Measurements from ENCODE around the gene PLP2.

PLP2 gene

GRCh38 chrX:49183701-49184281, 12.1 kb downstream of the PLP2 start:
- no peak for DNase-seq (ENCODE audit: extremely low read depth, low read depth)
- TF ChIP-seq, protein P1, sequence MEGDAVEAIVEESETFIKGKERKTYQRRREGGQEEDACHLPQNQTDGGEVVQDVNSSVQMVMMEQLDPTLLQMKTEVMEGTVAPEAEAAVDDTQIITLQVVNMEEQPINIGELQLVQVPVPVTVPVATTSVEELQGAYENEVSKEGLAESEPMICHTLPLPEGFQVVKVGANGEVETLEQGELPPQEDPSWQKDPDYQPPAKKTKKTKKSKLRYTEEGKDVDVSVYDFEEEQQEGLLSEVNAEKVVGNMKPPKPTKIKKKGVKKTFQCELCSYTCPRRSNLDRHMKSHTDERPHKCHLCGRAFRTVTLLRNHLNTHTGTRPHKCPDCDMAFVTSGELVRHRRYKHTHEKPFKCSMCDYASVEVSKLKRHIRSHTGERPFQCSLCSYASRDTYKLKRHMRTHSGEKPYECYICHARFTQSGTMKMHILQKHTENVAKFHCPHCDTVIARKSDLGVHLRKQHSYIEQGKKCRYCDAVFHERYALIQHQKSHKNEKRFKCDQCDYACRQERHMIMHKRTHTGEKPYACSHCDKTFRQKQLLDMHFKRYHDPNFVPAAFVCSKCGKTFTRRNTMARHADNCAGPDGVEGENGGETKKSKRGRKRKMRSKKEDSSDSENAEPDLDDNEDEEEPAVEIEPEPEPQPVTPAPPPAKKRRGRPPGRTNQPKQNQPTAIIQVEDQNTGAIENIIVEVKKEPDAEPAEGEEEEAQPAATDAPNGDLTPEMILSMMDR (IDR thresholded peaks at IDR 0.05; ENCODE audit: low read depth, low read length): no peak

DNA sequence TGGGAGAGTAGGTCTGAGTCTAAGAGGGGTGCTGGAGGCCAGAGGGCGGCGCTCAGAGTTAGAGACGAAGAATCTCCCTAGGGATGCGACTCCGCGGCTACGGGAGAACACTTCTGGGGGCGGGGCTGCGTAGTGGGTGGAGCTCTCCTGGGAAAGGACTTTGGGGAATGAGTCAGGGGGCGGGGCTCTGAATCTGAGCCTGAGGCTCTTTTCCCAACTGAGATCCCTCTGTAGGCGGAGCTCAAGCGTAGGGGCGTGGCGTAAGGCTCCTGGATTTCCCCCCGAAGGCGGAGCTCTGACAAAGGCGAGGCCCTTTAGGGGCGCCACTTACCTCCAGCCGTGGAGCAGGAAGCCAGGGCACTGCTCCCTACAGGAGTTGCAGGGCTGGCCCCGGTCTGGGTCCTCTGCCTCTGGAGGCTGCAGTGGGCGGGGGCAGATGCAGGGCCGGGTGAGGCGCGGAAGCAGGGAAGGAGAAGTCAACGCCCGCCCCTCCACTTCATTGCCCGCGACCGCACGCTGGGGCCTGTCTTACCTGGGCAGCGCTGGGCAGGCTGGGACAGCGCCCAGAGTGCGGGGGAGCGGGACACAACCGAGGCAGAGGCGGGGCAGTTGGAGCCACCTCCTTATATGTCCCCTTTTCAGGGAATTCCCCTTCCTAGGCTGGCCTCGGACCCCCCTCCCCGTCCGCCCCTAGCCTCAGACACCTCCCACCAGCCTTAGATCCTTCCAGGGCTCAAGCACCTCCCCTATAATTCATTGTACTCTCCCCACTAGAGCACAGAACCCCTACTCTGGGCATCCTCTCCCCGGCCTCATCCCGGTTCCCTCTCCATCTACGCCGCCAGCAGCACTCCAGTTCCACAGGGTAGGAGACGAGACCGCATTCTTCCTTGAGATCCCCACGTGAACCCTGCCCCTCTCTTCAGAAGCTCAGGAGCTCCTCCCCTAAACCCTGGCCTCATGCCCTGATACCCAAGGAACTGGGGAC, 12.9 kb downstream of the PLP2 start:
- TF ChIP-seq, protein P1 (IDR thresholded peaks at IDR 0.05; ENCODE audit: low read depth, low read length): no peak
- peak; percentile 54 for DNase-seq (ENCODE audit: extremely low read depth, low read depth)

- TF ChIP-seq, protein P1 (IDR thresholded peaks at IDR 0.05; ENCODE audit: low read depth, low read length): peak; percentile 23
- no peak for DNase-seq (ENCODE audit: extremely low read depth, low read depth)
These were observed 14.7 kb downstream of the PLP2 start, which contains the start of gene PRICKLE3 for GRCh38 chrX:49186125-49187027. PRICKLE3 (minus strand) TSS chrX:49186373; CDS start chrX:49186297, 76 bp downstream.

GRCh38 chrX:49187028-49187394, 15.3 kb downstream of the PLP2 start:
- DNase-seq (ENCODE audit: extremely low read depth, low read depth): no peak
- TF ChIP-seq, protein P1 (IDR thresholded peaks at IDR 0.05; ENCODE audit: low read depth, low read length): no peak

GRCh38 chrX:49187526-49187925, 15.8 kb downstream of the PLP2 start:
- no peak for DNase-seq (ENCODE audit: extremely low read depth, low read depth)
- TF ChIP-seq, protein P1 (IDR thresholded peaks at IDR 0.05; ENCODE audit: low read depth, low read length): no peak

DNA sequence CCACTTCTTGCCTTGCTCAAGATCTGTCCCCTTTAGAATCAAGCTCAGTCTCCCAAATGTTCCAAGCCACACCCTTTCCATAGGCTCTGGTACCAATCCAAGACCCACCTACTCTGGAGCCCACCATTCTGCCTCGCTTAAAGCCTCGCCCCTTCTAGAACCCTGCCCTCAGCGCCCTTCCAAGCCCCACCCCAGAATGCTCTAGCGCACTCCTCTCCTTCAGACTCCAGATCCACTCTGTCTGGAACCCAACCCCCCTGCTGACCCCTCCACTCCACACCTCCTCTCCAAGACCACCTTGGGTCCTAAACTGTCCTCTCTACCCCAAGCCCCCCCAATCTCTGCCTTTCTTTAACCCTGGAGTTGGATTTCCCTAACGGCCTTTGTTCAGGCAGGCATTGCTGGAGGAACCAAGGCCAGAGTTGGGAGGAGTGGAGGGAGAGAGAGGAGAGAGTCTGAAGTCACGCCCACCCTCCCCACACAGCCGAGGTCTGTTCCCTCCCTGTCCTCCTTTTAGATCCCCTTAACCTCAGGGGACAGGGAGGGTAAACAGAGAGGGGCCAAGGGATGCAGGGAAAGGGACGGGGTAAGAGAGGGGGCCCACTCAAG, 16.9 kb downstream of the PLP2 start:
- TF ChIP-seq, protein P1 (IDR thresholded peaks at IDR 0.05; ENCODE audit: low read depth, low read length): no peak
- no peak for DNase-seq (ENCODE audit: extremely low read depth, low read depth)
